ENCODE results near the gene TMEM126B.

- TF ChIP-seq, protein P1, sequence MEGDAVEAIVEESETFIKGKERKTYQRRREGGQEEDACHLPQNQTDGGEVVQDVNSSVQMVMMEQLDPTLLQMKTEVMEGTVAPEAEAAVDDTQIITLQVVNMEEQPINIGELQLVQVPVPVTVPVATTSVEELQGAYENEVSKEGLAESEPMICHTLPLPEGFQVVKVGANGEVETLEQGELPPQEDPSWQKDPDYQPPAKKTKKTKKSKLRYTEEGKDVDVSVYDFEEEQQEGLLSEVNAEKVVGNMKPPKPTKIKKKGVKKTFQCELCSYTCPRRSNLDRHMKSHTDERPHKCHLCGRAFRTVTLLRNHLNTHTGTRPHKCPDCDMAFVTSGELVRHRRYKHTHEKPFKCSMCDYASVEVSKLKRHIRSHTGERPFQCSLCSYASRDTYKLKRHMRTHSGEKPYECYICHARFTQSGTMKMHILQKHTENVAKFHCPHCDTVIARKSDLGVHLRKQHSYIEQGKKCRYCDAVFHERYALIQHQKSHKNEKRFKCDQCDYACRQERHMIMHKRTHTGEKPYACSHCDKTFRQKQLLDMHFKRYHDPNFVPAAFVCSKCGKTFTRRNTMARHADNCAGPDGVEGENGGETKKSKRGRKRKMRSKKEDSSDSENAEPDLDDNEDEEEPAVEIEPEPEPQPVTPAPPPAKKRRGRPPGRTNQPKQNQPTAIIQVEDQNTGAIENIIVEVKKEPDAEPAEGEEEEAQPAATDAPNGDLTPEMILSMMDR (conservative IDR thresholded peaks at IDR 0.05; ENCODE audit: low read length): no peak
- TF ChIP-seq EZH2phosphoT487 (IDR thresholded peaks at IDR 0.05; ENCODE audit: borderline replicate concordance, low read depth, low read length): no peak
Observed at GRCh38 chr11:85658180-85658579, 29.8 kb downstream of the TMEM126B start.

All from OCI-LY7 (cell line).